A673 (cell line): ENCODE measurements around the gene SLC26A3.

ENCODE experiments used
- CTCF ChIP-seq: fragments of 300-800, 200-600 bp; sonication (generic); conservative IDR thresholded peaks from 2 replicates; pipeline ENCODE4 v1.5.1; 2017; ENCODE audit warnings: low read depth, mild to moderate bottlenecking, antibody characterized with exemption, low read length, moderate library complexity, mixed read lengths
- EZH2 ChIP-seq: fragments of 200-600 bp; sonication (generic); IDR thresholded peaks from 2 replicates; pipeline ENCODE4 v1.6.1; 2017; ENCODE audit warnings: borderline replicate concordance, low read depth, mild to moderate bottlenecking, mixed read lengths, antibody characterized with exemption, low read length; ENCODE audit not compliant: poor library complexity, severe bottlenecking

DNA sequence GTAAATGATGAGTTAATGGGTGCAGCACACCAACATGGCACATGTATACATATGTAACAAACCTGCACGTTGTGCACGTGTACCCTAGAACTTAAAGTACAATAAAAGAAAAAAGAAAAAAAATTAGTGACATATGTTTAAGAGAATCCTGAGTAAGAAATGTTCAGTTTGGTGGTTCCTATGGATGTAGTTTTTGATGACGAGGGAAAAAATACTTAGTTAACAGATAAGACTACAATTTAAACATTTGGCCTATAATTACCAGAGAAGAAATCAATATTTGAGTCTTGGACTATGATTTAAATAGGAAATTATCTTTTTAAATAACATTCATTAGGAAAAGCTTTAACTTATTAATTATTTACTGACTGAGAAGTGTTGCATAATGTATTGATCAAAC is 39.2 kb upstream of the SLC26A3 start:
- TF ChIP-seq CTCF (no peak), EZH2 (no peak)
